HG03571 (cell line): Measurements from ENCODE around the gene ADRA2C.

Experiments used
- ATAC-seq: cut with Tn5 transposase; IDR thresholded peaks from one replicate; pipeline ENCODE4 v1.9.1; 2021; ENCODE audit not compliant: unreplicated experiment

ADRA2C gene

GRCh38 chr4:3775005-3775404 is 8.8 kb downstream of the ADRA2C start:
- ATAC-seq = no peak

- no peak for ATAC-seq
These were observed 9.4 kb downstream of the ADRA2C start for GRCh38 chr4:3775576-3775975.

GRCh38 chr4:3776166-3777032 is 10.2 kb downstream of the ADRA2C start:
- no peak for ATAC-seq

GRCh38 chr4:3777033-3777390 is 10.8 kb downstream of the ADRA2C start:
- no peak for ATAC-seq

GRCh38 chr4:3777669-3778068 is 11.5 kb downstream of the ADRA2C start:
- no peak for ATAC-seq

- ATAC-seq = no peak
These were observed 13.3 kb downstream of the ADRA2C start for GRCh38 chr4:3779509-3779908.

- ATAC-seq = no peak
These were observed 14.4 kb downstream of the ADRA2C start for GRCh38 chr4:3780347-3781171.

GRCh38 chr4:3781193-3781886 is 15.2 kb downstream of the ADRA2C start:
- no peak for ATAC-seq

- no peak for ATAC-seq
These were observed 16.1 kb downstream of the ADRA2C start for GRCh38 chr4:3781997-3782930.

GRCh38 chr4:3783693-3784306 is 17.6 kb downstream of the ADRA2C start:
- ATAC-seq = no peak

GRCh38 chr4:3784454-3785291 is 18.5 kb downstream of the ADRA2C start:
- ATAC-seq = no peak

GRCh38 chr4:3785292-3785565 is 19.0 kb downstream of the ADRA2C start:
- ATAC-seq = no peak

GRCh38 chr4:3786196-3786869 is 20.1 kb downstream of the ADRA2C start:
- ATAC-seq = no peak

GRCh38 chr4:3787489-3788365 is 21.5 kb downstream of the ADRA2C start:
- ATAC-seq = no peak

- ATAC-seq = no peak
These were observed 22.1 kb downstream of the ADRA2C start for GRCh38 chr4:3788366-3788660.

GRCh38 chr4:3789587-3789986 is 23.4 kb downstream of the ADRA2C start:
- ATAC-seq = no peak

- ATAC-seq = no peak
These were observed 23.9 kb downstream of the ADRA2C start for GRCh38 chr4:3790006-3790561.

GRCh38 chr4:3791256-3791655 is 25.1 kb downstream of the ADRA2C start:
- no peak for ATAC-seq
